Measurements from ENCODE around the gene RAB1A. TPM values are rescaled to one million over a fixed set of nuclear protein-coding genes. Genes with fewer than 3 reads are reported as not detected.
A peak's percentile ranks its signal among the peaks of the same experiment; 100 is the strongest.

Gene RAB1A
- total RNA-seq, 2 donors from 2014 or later = 103 to 136 TPM

- Mint-ChIP-seq H3K36me3 (no peaks in the 10 kb centered on the region), H3K9me3 (no peaks in the 10 kb centered on the region), H3K4me1 (ENCODE audit: low read depth in 2 of 2) (peaks cover 30 to 40% of the 10 kb centered on the region in 2 donors), H3K4me3 (peak overlapping the region; percentile 96), H3K27ac (peak overlapping the region; percentile 25 to 57), H3K27me3 (no peaks in the 10 kb centered on the region)
- ATAC-seq = peak in 1 of 2 donors; percentile 45
- DNase-seq (ENCODE audit: low spot score) = no peak
Observed at GRCh38 chr2:65057391-65058052, 72.4 kb downstream of the RAB1A start.

GRCh38 chr2:65057054-65057375 is 72.9 kb downstream of the RAB1A start:
- H3K27ac Mint-ChIP-seq = peak overlapping the region; percentile 25 to 57
- H3K9me3 Mint-ChIP-seq = no peaks in the 10 kb centered on the region
- DNase-seq (ENCODE audit: low spot score) (no peak), ATAC-seq (no peak)
- H3K36me3 Mint-ChIP-seq = no peaks in the 10 kb centered on the region
- peak overlapping the region; percentile 96 for H3K4me3 Mint-ChIP-seq
- H3K27me3 Mint-ChIP-seq = no peaks in the 10 kb centered on the region
- peaks cover 30 to 40% of the 10 kb centered on the region in 2 donors for H3K4me1 Mint-ChIP-seq (ENCODE audit: low read depth in 2 of 2)

- peak; percentile 98 to 99 for ATAC-seq
- no peaks in the 10 kb centered on the region for H3K27me3 Mint-ChIP-seq
- H3K9me3 Mint-ChIP-seq = no peaks in the 10 kb centered on the region
Observed at GRCh38 chr2:65056215-65057053, 73.5 kb downstream of the RAB1A start, which contains the start of gene CEP68. TSS of gene CEP68 (plus strand) at chr2:65056416. CDS start at chr2:65069445, 13,029 bp downstream.

GRCh38 chr2:65055422-65056214 is 74.3 kb downstream of the RAB1A start:
- DNase-seq (ENCODE audit: low spot score) (no peak), ATAC-seq (peak in 1 of 2 donors; percentile 42)
- peaks cover 30 to 40% of the 10 kb centered on the region in 2 donors for H3K4me1 Mint-ChIP-seq (ENCODE audit: low read depth in 2 of 2)
- no peaks in the 10 kb centered on the region for H3K27me3 Mint-ChIP-seq
- H3K36me3 Mint-ChIP-seq = no peaks in the 10 kb centered on the region
- peak overlapping the region; percentile 96 for H3K4me3 Mint-ChIP-seq
- H3K9me3 Mint-ChIP-seq = no peaks in the 10 kb centered on the region
- H3K27ac Mint-ChIP-seq = peak overlapping the region; percentile 53 to 80

More at GRCh38 chr2:65056215-65057053, 73.5 kb downstream of the RAB1A start, which contains the start of gene CEP68:
- Mint-ChIP-seq H3K36me3 (no peaks in the 10 kb centered on the region), H3K4me3 (peak within 1 kb of the TSS; percentile 96), H3K27ac (peak within 1 kb of the TSS; percentile 53 to 80), H3K4me1 (ENCODE audit: low read depth in 2 of 2) (peaks cover 30 to 40% of the 10 kb centered on the region in 2 donors)
- DNase-seq (ENCODE audit: low spot score) = peak; percentile 97

GRCh38 chr2:65054749-65055421 is 75.0 kb downstream of the RAB1A start:
- ATAC-seq (no peak), DNase-seq (ENCODE audit: low spot score) (no peak)
- H3K9me3 Mint-ChIP-seq = no peaks in the 10 kb centered on the region
- H3K36me3 Mint-ChIP-seq = no peaks in the 10 kb centered on the region
- H3K27ac Mint-ChIP-seq = no peak overlapping the region
- peaks cover 30 to 40% of the 10 kb centered on the region in 2 donors for H3K4me1 Mint-ChIP-seq (ENCODE audit: low read depth in 2 of 2)
- H3K4me3 Mint-ChIP-seq = peak overlapping the region; percentile 96
- H3K27me3 Mint-ChIP-seq = no peaks in the 10 kb centered on the region

- Mint-ChIP-seq H3K9me3 (no peaks in the 10 kb centered on the region), H3K27ac (no peak overlapping the region), H3K36me3 (no peaks in the 10 kb centered on the region), H3K27me3 (no peaks in the 10 kb centered on the region), H3K4me1 (ENCODE audit: low read depth in 2 of 2) (peaks cover 26 to 39% of the 10 kb centered on the region in 2 donors), H3K4me3 (peak overlapping the region; percentile 4)
- no peak for ATAC-seq
- no peak for DNase-seq (ENCODE audit: low spot score)
Observed at GRCh38 chr2:65053199-65053598, 76.7 kb downstream of the RAB1A start.

- DNase-seq (ENCODE audit: low spot score) = no peak
- Mint-ChIP-seq H3K27me3 (no peaks in the 10 kb centered on the region), H3K4me3 (no peak overlapping the region), H3K4me1 (ENCODE audit: low read depth in 2 of 2) (peaks cover 14 to 24% of the 10 kb centered on the region in 2 donors), H3K36me3 (no peaks in the 10 kb centered on the region), H3K27ac (no peak overlapping the region), H3K9me3 (no peaks in the 10 kb centered on the region)
- no peak for ATAC-seq
Observed at GRCh38 chr2:65050931-65051330, 79.0 kb downstream of the RAB1A start.

- no peaks in the 10 kb centered on the region for H3K27me3 Mint-ChIP-seq
- ATAC-seq = no peak
- peaks cover 4% of the 10 kb centered on the region for H3K9me3 Mint-ChIP-seq
Observed at GRCh38 chr2:65049010-65049639, 80.8 kb downstream of the RAB1A start.

GRCh38 chr2:65046633-65047407 is 83.1 kb downstream of the RAB1A start:
- Mint-ChIP-seq H3K36me3 (peaks cover 11% of the 10 kb centered on the region), H3K27me3 (no peaks in the 10 kb centered on the region), H3K9me3 (peaks cover 6% of the 10 kb centered on the region), H3K4me1 (ENCODE audit: low read depth in 2 of 2) (no peaks in the 10 kb centered on the region), H3K27ac (no peak overlapping the region), H3K4me3 (no peak overlapping the region)
- DNase-seq (ENCODE audit: low spot score) (no peak), ATAC-seq (no peak)

More at GRCh38 chr2:65049010-65049639, 80.8 kb downstream of the RAB1A start:
- Mint-ChIP-seq H3K36me3 (peaks cover 9% of the 10 kb centered on the region), H3K27ac (no peak overlapping the region), H3K4me3 (no peak overlapping the region), H3K4me1 (ENCODE audit: low read depth in 2 of 2) (peaks cover 7 to 11% of the 10 kb centered on the region in 2 donors)
- no peak for DNase-seq (ENCODE audit: low spot score)

GRCh38 chr2:65045651-65046050 is 84.3 kb downstream of the RAB1A start:
- peaks cover 1% of the 10 kb centered on the region in 2 donors for H3K4me1 Mint-ChIP-seq (ENCODE audit: low read depth in 2 of 2)
- DNase-seq (ENCODE audit: low spot score) = no peak
- ATAC-seq = no peak
- no peaks in the 10 kb centered on the region for H3K27me3 Mint-ChIP-seq
- peaks cover 11% of the 10 kb centered on the region for H3K36me3 Mint-ChIP-seq
- H3K27ac Mint-ChIP-seq = no peak overlapping the region
- H3K9me3 Mint-ChIP-seq = peaks cover 6% of the 10 kb centered on the region
- H3K4me3 Mint-ChIP-seq = no peak overlapping the region

- H3K27ac Mint-ChIP-seq = no peak overlapping the region
- H3K27me3 Mint-ChIP-seq = no peaks in the 10 kb centered on the region
- no peak for ATAC-seq
- peaks cover 6% of the 10 kb centered on the region for H3K9me3 Mint-ChIP-seq
- DNase-seq (ENCODE audit: low spot score) = no peak
- H3K4me3 Mint-ChIP-seq = no peak overlapping the region
- H3K36me3 Mint-ChIP-seq = peaks cover 11% of the 10 kb centered on the region
- peaks cover 10% of the 10 kb centered on the region in 2 donors for H3K4me1 Mint-ChIP-seq (ENCODE audit: low read depth in 2 of 2)
Observed at GRCh38 chr2:65044097-65044735, 85.7 kb downstream of the RAB1A start.

GRCh38 chr2:65043001-65043400 is 86.9 kb downstream of the RAB1A start:
- H3K36me3 Mint-ChIP-seq = peaks cover 11% of the 10 kb centered on the region
- ATAC-seq (no peak), DNase-seq (ENCODE audit: low spot score) (no peak)
- peak overlapping the region in 1 of 2 donors; percentile 52 for H3K27ac Mint-ChIP-seq
- no peaks in the 10 kb centered on the region for H3K27me3 Mint-ChIP-seq
- peaks cover 10% of the 10 kb centered on the region in 2 donors for H3K4me1 Mint-ChIP-seq (ENCODE audit: low read depth in 2 of 2)
- peaks cover 6% of the 10 kb centered on the region for H3K9me3 Mint-ChIP-seq
- no peak overlapping the region for H3K4me3 Mint-ChIP-seq

Data from natural killer cell treated with Interleukin-12 subunit alpha and Interleukin-12 subunit beta and Interleukin-15 and Interleukin-18, amount 100 ng/mL, for 72 hours (primary cell).